HepG2 (cell line): ENCODE results near the gene CRLF3. TPM values are rescaled to one million over a fixed set of nuclear protein-coding genes. Genes with fewer than 3 reads are reported as not detected.

ENCODE experiments used
- ARID3A ChIP-seq: IDR thresholded peaks from 2 replicates; pipeline ENCODE4 v1.6.1; 2012; ENCODE audit warnings: low read depth, low read length, improper control_type of control experiment
- HDAC6 ChIP-seq: fragments of 200-600 bp; sonication (generic); IDR thresholded peaks from 2 replicates; pipeline ENCODE4 v1.7.0; 2017; ENCODE audit warnings: mild to moderate bottlenecking, antibody characterized with exemption, low read length, low read depth
- HOXA5 ChIP-seq: sonication (generic); formaldehyde crosslinking; IDR thresholded peaks from 2 replicates; pipeline ENCODE4 v1.4.0; 2020; ENCODE audit warnings: missing genetic modification reagents
- JUND ChIP-seq: sonication (generic); formaldehyde crosslinking; IDR thresholded peaks from 2 replicates; pipeline ENCODE4 v1.8.0; 2022; ENCODE audit warnings: mild to moderate bottlenecking, missing genetic modification reagents
- MLXIP ChIP-seq: sonication (generic); formaldehyde crosslinking; IDR thresholded peaks from 2 replicates; pipeline ENCODE4 v1.9.0; 2021; ENCODE audit warnings: missing genetic modification reagents, borderline replicate concordance
- NFYB ChIP-seq: sonication (generic); formaldehyde crosslinking; IDR thresholded peaks from 2 replicates; pipeline ENCODE4 v1.4.0; 2020; ENCODE audit warnings: missing genetic modification reagents
- PHF21A ChIP-seq: sonication (generic); formaldehyde crosslinking; IDR thresholded peaks from 2 replicates; pipeline ENCODE4 v1.5.0; 2020; ENCODE audit warnings: mild to moderate bottlenecking, missing genetic modification reagents
- PLSCR1 ChIP-seq: sonication (generic); formaldehyde crosslinking; IDR thresholded peaks from 2 replicates; pipeline ENCODE4 v1.5.0; 2020; ENCODE audit warnings: missing genetic modification reagents, mild to moderate bottlenecking, borderline replicate concordance
- POLR2AphosphoS2 ChIP-seq: IDR thresholded peaks from 2 replicates; pipeline ENCODE4 v1.6.1; 2011; ENCODE audit warnings: low read depth, low read length, improper control_type of control experiment
- TEAD2 ChIP-seq: sonication (generic); formaldehyde crosslinking; IDR thresholded peaks from 2 replicates; pipeline ENCODE4 v1.9.0; 2021; ENCODE audit warnings: missing genetic modification reagents
- TRIM22 ChIP-seq: fragments of 450-650 bp; IDR thresholded peaks from 2 replicates; pipeline ENCODE4 v1.6.1; 2017
- ZKSCAN1 ChIP-seq: fragments of 150-350 bp; IDR thresholded peaks from 2 replicates; pipeline ENCODE4 v1.6.1; 2014; ENCODE audit warnings: low read length
- ZNF225 ChIP-seq: sonication (generic); formaldehyde crosslinking; IDR thresholded peaks from 2 replicates; pipeline ENCODE4 v1.4.0; 2020; ENCODE audit warnings: mild to moderate bottlenecking, missing genetic modification reagents
- ZNF646 ChIP-seq: sonication (generic); formaldehyde crosslinking; IDR thresholded peaks from 2 replicates; pipeline ENCODE4 v1.9.0; 2021; ENCODE audit warnings: mild to moderate bottlenecking, missing genetic modification reagents
- ZSCAN21 ChIP-seq: sonication (generic); formaldehyde crosslinking; IDR thresholded peaks from 2 replicates; pipeline ENCODE4 v1.8.0; 2022; ENCODE audit warnings: mild to moderate bottlenecking, missing genetic modification reagents, moderate library complexity, borderline replicate concordance
- polyA plus RNA-seq, 8 experiments: library from polyadenylated mRNA; depleted of rRNA in 3 of 8; stranded (reverse) in 7 of 8; unstranded in 1 of 8; fragments of >200 nt; fragmentation: Illumina TruSeq in 4 of 8; extraction: Trizol in 4 of 8; gene quantifications; 2 replicates each; pipeline versions ENCODE4 v1.2.1 to v1.2.3, GENCODE V29; 2011 to 2016; ENCODE audit warnings: low read depth in 4 of 8, missing spikeins in 1 of 8, mixed read lengths in 1 of 8; ENCODE audit not compliant: insufficient read depth in 1 of 8
- total RNA-seq, 5 experiments: library from RNA; depleted of rRNA; stranded (reverse); fragments of >200 nt; fragmentation: Illumina TruSeq; extraction: Trizol; gene quantifications; 2 replicates each; pipeline ENCODE4 v1.2.3, GENCODE V29; 2016; ENCODE audit warnings: low read depth in 1 of 5

CRLF3 gene
- total and polyA plus RNA-seq, 2 of the 13 experiments (the other 11 are each of a cell fraction or from before 2014, with no cell fraction given) = 6.4 to 9.1 TPM

GRCh38 chr17:30831663-30832437 lies 7.4 kb upstream of the CRLF3 start, which contains the start of gene ATAD5 (continued):
- no peak for TF ChIP-seq ZNF646 (CRISPR knock-in tag)
- peak; percentile 54; the same call in 1 of the 2 replicates for TF ChIP-seq JUND (CRISPR knock-in tag)
- peak; percentile 82; the same call in 1 of the 2 replicates for TF ChIP-seq ZSCAN21
- TF ChIP-seq ZNF225 (CRISPR knock-in tag) = peak; percentile 66; the same call in 1 of the 2 replicates
- TF ChIP-seq ARID3A = peak; percentile 33; the same call in 1 of the 2 replicates
- no peak for TF ChIP-seq HDAC6
- TF ChIP-seq PHF21A (CRISPR knock-in tag) = peak; percentile 73; the same call in 1 of the 2 replicates
- no peak for TF ChIP-seq TRIM22
- TF ChIP-seq NFYB (CRISPR knock-in tag) = peak; percentile 57
- no peak for TF ChIP-seq PLSCR1 (CRISPR knock-in tag)
- TF ChIP-seq ZKSCAN1 = no peak
- TF ChIP-seq POLR2AphosphoS2 = no peak
- TF ChIP-seq TEAD2 = no peak
- TF ChIP-seq HOXA5 (CRISPR knock-in tag) = peak; percentile 49; the same call in 1 of the 2 replicates
- peak; percentile 65; the same call in 1 of the 2 replicates for TF ChIP-seq MLXIP (CRISPR knock-in tag)
